ENCODE measurements around the gene TBX21.

The TBX21 gene

GRCh38 chr17:47697906-47698711 lies 34.9 kb upstream of the TBX21 start:
- no peak for DNase-seq

GRCh38 chr17:47698749-47699535 lies 34.1 kb upstream of the TBX21 start:
- DNase-seq: peak; percentile 97

- DNase-seq: no peak
Measured at GRCh38 chr17:47699536-47699840, 33.5 kb upstream of the TBX21 start.

- DNase-seq: peak; percentile 74
Measured at GRCh38 chr17:47700471-47701449, 32.3 kb upstream of the TBX21 start.

- peak; percentile 63 for DNase-seq
Measured at GRCh38 chr17:47701608-47702007, 31.4 kb upstream of the TBX21 start.

- peak; percentile 65 for DNase-seq
Measured at GRCh38 chr17:47702391-47702995, 30.5 kb upstream of the TBX21 start.

- peak; percentile 86 for DNase-seq
Measured at GRCh38 chr17:47703191-47703591, 29.8 kb upstream of the TBX21 start.

- DNase-seq: no peak
Measured at GRCh38 chr17:47703671-47704070, 29.4 kb upstream of the TBX21 start.

- peak; percentile 71 for DNase-seq
Measured at GRCh38 chr17:47704116-47704515, 28.9 kb upstream of the TBX21 start.

- peak; percentile 62 for DNase-seq
Measured at GRCh38 chr17:47704736-47705135, 28.3 kb upstream of the TBX21 start.

GRCh38 chr17:47705536-47706530 lies 27.2 kb upstream of the TBX21 start:
- peak; percentile 84 for DNase-seq

GRCh38 chr17:47707056-47707804 lies 25.8 kb upstream of the TBX21 start:
- no peak for DNase-seq

GRCh38 chr17:47707884-47708283 lies 25.2 kb upstream of the TBX21 start:
- DNase-seq: no peak

- DNase-seq: no peak
Measured at GRCh38 chr17:47708312-47708863, 24.6 kb upstream of the TBX21 start.

- no peak for DNase-seq
Measured at GRCh38 chr17:47708864-47709541, 24.0 kb upstream of the TBX21 start.

GRCh38 chr17:47709594-47709993 lies 23.4 kb upstream of the TBX21 start:
- no peak for DNase-seq

GRCh38 chr17:47711366-47712099 lies 21.5 kb upstream of the TBX21 start:
- DNase-seq: no peak

- no peak for DNase-seq
Measured at GRCh38 chr17:47712330-47713023, 20.6 kb upstream of the TBX21 start.
